ENCODE data around the gene TTC28.

TTC28 gene

GRCh38 chr22:27995801-27996528 is 683.7 kb downstream of the TTC28 start:
- no peak for DNase-seq

- DNase-seq = no peak
Observed at GRCh38 chr22:27994481-27995331, 684.9 kb downstream of the TTC28 start.

- no peak for DNase-seq
Observed at GRCh38 chr22:27993774-27994350, 685.8 kb downstream of the TTC28 start.

GRCh38 chr22:27993201-27993635 is 686.4 kb downstream of the TTC28 start:
- DNase-seq = no peak

DNA sequence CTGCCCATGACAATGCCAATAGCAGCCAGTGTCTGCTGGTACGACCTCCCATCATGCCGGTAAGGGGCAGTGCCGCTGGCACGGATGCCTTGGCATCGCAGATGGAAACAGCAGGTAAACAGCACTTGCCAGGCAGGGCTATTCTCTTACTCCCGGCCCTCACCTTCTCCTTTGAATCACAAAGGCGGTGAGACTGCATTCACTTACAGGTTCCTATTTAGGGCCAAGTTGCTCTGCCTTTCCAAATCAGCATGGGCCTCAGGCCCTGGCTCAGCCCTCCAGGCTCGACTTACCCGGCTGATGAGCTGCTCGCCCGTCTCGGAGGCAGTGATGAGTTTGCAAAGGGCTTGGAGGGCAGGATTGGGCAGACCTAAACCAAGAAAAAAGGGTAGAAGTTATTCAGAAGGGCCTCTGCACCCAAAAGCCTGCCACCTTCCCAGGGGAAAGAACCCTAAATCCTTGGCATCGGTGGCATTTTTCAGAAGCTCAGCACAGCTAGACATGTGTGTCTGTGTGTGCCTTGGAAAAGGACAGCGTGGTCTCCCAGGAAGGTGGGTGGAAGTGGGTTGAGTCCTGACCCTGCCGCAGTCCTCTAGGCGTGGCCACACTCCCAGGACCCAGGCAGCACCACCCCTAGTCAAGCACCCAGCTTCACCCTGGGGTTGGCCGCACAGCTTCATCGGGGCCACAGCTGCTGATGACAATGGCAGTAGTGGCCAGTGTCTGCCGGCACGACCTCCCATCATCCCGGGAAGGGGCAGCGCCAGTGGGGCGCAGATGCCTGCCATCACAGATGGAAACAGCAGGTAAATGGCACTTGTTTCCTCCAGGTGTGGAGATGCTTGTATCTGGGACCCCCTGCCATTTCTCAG is 687.1 kb downstream of the TTC28 start:
- no peak for DNase-seq

- DNase-seq = no peak
Observed at GRCh38 chr22:27991586-27992293, 687.9 kb downstream of the TTC28 start.

DNA sequence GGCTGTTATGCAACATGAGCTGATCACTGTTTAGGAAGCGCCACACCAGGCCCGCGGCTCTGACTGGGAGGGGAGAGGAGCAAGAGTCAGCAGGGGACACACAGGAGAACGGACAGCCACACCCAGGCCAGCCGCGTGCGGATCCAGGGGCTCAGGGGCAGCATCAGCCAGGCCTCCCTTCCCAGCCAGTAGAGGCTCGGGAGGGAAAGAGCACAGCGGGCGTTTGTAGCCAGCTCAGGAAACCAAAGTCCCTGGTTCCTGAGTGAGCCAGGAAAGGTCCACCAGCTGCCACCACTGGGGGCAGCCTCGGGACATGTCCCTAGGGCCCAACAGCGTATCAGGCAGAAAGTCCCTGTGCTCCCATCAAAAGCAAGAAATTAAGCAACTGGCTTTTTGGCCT is 688.8 kb downstream of the TTC28 start:
- no peak for DNase-seq

GRCh38 chr22:27990451-27990840 is 689.2 kb downstream of the TTC28 start:
- DNase-seq = no peak

- DNase-seq = no peak
Observed at GRCh38 chr22:27989758-27990450, 689.7 kb downstream of the TTC28 start.

GRCh38 chr22:27988704-27989103 is 690.9 kb downstream of the TTC28 start:
- DNase-seq = no peak

DNA sequence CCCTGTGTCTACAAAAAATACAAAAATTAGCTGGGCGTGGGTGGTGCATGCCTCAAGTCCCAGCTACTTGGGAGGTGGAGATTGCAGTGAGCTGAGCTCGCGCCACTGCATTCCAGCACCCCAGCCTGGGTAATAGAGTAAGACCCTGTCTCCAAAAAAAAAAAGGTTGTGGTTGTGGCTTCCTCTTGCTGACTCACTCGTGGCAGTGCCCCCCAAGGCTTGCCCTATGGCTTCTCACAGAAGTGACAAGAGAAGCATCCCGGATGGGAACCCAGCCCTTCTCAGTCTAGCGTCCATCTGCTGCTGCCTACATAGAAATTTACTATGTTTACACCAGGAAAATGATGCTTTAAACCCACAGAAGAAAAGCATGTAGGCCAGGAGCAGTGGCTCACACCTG is 692.1 kb downstream of the TTC28 start:
- no peak for DNase-seq

DNA sequence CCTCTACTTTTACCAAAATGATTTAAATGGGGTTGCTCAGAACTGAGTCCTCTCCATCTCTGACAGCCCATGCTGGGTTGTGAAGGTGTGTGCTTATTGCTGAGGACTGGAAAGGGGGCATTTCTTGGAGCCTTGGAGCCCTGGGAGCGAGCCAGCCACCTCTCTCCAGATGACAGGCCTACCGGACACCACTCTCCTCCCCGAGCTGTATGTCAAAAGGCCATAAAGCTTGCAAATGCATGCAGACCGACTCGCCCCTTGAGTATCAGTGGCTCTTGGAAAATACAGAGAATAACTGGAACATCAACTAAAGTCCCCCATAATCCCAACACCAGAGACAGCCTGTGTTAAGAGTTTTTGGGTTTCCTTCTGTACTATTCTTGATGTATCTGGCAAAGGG is 692.7 kb downstream of the TTC28 start:
- DNase-seq = no peak

GRCh38 chr22:27986459-27986858 is 693.2 kb downstream of the TTC28 start:
- DNase-seq = no peak

DNA sequence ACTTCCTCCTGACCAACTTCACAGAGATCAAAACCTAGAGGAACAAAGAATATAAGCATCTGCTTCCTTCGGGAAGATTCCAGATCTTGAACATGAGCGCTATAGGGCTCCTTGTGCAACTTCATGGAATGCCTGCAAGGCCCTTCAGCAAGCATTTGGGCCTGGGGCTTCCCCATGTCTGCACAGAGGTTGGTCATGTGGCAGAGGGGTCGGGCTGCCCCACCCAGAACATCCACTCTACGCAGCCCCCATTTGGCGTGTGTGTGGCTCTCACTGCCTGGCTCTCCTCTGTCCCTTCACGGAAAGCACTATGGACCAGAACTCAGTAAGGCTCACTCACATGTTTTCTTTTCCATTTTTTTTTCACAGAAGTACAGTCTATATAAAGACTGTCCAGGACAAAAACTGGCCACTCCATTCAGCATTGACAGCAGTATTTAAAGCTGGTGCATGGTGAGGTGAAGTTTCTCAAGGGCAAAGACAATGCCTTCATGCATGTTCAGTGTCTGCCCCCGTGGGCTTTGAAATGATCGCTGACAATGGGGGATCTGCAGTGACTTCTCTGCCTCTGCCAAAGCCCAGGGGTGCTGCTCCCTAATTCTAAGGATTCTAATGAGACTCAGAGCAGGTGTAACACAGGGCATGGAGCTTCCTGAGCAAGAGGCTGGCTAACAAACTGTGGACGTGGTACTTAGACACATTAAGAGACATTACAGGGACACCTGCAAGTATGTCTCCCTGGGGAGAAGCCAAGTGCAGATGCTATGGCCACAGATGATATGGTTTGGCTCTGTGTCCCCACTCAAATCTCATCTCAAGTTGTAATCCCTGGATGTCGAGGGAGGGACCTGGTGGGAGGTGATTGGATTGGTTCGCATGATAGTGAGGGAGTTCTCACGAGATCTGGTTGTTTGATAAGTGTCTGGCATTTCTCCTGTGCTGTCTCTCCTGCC is 694.0 kb downstream of the TTC28 start:
- no peak for DNase-seq

DNA sequence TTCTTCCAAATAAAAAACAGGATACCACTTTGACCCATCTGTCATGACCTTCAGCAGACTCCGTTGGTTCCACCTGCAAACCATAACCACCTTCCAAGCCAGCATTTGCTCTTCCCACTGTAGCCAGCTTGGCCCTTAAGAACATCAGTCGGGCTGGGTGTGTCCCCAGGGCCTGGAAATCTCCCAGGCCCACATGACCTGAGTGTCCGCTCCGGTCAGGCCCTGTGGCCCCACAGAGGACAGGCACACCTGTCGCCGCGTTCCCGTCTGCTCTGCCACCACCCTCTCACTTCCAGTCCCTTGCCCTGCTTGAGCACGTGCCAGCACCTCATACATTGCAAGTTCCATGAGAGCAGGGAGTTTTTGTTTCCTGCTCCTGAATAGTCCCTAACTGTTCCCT is 694.9 kb downstream of the TTC28 start:
- DNase-seq = no peak

DNA sequence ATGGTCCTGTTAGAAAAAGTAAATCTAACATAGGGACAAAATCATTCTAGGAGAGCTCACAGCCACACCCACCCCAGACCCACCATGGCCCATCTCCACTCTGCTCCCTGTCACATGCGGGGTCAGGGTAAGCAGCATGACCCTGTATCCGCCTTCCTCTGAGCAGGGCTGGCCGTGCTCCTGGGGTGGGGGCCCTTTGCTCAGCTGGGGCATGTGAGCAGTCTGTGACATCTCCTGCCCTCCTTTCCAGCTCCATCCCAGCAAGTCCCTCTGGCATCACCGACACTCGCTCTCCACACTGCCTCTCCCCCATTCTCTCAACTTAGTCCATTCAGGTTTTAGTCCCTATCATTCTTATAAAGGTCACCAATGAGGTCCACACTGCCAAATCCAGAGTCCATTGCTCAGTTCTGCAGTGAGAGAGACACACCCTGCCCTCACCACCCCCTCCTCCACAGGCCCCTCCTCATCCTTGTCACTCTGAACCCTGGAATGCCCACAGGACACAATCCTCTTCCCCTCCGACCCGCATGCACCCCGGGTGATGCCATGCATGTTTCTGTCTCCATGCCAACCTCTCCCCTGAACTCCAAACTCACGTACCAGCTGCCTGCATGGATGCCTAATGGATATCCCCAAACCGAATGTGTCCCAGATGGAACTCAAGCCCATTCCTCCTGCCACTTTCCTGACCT is 695.5 kb downstream of the TTC28 start:
- no peak for DNase-seq

- DNase-seq = no peak
Observed at GRCh38 chr22:27983361-27983791, 696.3 kb downstream of the TTC28 start.

DNA sequence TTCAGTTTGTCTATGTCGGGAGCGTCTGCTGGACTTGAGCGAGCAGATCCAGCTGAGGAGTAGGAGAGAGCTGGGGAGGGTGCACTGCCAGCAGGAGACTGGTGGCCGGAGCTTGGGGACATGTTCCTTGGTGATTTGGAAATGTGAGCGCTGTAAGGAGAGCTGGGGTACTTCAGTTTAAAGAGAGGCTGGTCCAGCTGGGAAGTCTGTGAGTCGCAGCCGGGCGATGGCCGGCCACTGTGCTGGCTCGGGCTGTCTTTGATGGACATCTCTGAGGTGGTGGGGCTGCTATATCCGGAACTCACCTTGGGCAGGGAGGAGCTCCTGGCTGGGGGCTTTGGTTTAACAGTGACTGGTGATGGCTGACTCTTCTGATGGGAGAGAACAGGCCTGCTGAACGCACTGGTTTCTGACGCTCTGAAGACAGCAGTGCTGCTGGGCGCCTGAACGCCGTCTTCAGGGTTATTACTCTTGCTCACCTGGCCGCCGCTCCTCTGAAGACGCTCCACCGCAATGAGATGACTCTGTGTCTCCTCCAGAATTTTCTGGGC is 696.9 kb downstream of the TTC28 start:
- no peak for DNase-seq

GRCh38 chr22:27982106-27982505 is 697.5 kb downstream of the TTC28 start:
- DNase-seq = no peak
